ENCODE results near the gene SYT17.

Gene SYT17

GRCh38 chr16:19299565-19299964 lies 131.5 kb downstream of the SYT17 start:
- DNase-seq (ENCODE audit: low spot score): no peak

GRCh38 chr16:19301931-19302330 lies 133.9 kb downstream of the SYT17 start:
- no peak for DNase-seq (ENCODE audit: low spot score)

- DNase-seq (ENCODE audit: low spot score): peak; percentile 37
These were observed 136.7 kb downstream of the SYT17 start for GRCh38 chr16:19304750-19305149.

GRCh38 chr16:19305443-19305842 lies 137.4 kb downstream of the SYT17 start:
- DNase-seq (ENCODE audit: low spot score): no peak

GRCh38 chr16:19307587-19308241 lies 139.7 kb downstream of the SYT17 start:
- no peak for DNase-seq (ENCODE audit: low spot score)

GRCh38 chr16:19308392-19308791 lies 140.4 kb downstream of the SYT17 start:
- no peak for DNase-seq (ENCODE audit: low spot score)

GRCh38 chr16:19309178-19309577 lies 141.1 kb downstream of the SYT17 start:
- DNase-seq (ENCODE audit: low spot score): no peak

GRCh38 chr16:19314718-19315425 lies 146.8 kb downstream of the SYT17 start:
- DNase-seq (ENCODE audit: low spot score): no peak

GRCh38 chr16:19315889-19316433 lies 147.9 kb downstream of the SYT17 start:
- DNase-seq (ENCODE audit: low spot score): no peak

GRCh38 chr16:19316846-19317245 lies 148.8 kb downstream of the SYT17 start:
- DNase-seq (ENCODE audit: low spot score): no peak

All from SK-N-DZ (cell line).